Brain pericyte (primary cell): ENCODE measurements around the gene ZC3H7A.

Source experiments
- DNase-seq: peaks from one replicate; pipeline ENCODE4 v3.0.0-alpha.2; 2012; ENCODE audit warnings: low read depth, low spot score

Gene ZC3H7A

GRCh38 chr16:11707679-11708197 lies 89.3 kb downstream of the ZC3H7A start:
- no peak for DNase-seq

DNA sequence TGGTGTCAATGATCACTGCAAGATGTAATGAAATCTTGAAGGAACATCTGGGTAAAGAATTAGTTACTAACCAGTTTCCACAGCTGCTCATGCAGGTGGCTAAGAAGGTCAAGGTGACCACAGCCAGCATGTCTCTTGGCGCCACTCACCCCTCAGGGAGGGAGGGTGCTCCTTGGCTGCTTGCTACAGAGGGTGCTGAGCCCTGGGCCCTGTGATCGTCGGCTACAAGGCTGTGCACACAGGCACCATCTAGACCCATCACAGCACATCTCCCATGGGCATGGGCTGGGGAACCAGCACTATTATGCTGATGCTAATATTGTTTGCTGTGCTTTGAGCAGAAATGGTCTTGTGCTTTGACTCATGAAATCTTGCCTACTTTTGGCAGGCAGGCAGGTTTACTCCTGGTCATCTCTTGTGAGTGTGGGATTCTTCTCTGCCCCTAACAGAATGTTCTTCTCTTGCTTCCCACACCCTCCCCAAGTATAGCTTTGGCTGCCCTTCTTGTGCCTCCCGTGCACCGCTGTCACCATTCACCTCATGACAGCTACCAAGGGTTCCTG lies 90.8 kb downstream of the ZC3H7A start:
- no peak for DNase-seq

- DNase-seq, result no peak
These were observed 91.6 kb downstream of the ZC3H7A start for GRCh38 chr16:11705311-11706025.
